DOHH2 (cell line): ENCODE data around the gene SAG.

Experiments used
- CTCF ChIP-seq: fragments of 200-600 bp; sonication (generic); IDR thresholded peaks from one replicate; pipeline ENCODE4 v1.5.1; 2014; ENCODE audit warnings: antibody characterized with exemption, mild to moderate bottlenecking, low read depth, low read length; ENCODE audit not compliant: poor library complexity, severe bottlenecking
- EZH2phosphoT487 ChIP-seq: fragments of 200-600 bp; sonication (generic); IDR thresholded peaks from 2 replicates; pipeline ENCODE4 v1.6.1; 2017; ENCODE audit warnings: borderline replicate concordance, mild to moderate bottlenecking, antibody characterized with exemption, low read length, moderate library complexity, mixed read lengths

- no peak for TF ChIP-seq CTCF
- TF ChIP-seq EZH2phosphoT487, result no peak
Observed at GRCh38 chr2:233280114-233280693, 27.4 kb upstream of the SAG start.
